Measurements from ENCODE around the gene C11orf68.
"Not testable (repeated sequence)": the region's sequence is repeated elsewhere in the genome, so short reads cannot be mapped to it uniquely, and the experiment has no call there.

The C11orf68 gene

DNA sequence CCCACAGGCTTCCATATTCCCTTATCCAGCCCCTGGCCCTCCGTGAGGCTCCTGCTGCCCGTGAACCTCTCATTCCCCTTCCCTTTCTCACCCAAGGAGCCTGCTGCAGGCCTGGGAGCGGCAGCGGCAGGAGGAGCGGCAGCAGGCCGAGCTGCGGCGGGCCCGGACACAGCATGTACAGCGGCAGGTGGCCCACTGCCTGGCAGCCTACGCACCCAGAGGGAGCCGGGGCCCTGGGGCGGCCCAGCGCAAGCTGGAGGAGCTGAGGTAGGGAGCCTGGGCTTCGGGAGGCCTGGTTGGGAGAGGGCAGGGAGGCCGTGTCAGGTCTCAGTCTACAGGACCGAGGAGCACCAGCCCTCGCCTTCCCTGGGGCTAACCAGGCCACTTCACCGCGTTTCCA lies 34.6 kb upstream of the C11orf68 start:
- Histone ChIP-seq H3K4me1 (no peaks in the 10 kb centered on the region), H3K27me3 (peaks cover 3% of the 10 kb centered on the region)

DNA sequence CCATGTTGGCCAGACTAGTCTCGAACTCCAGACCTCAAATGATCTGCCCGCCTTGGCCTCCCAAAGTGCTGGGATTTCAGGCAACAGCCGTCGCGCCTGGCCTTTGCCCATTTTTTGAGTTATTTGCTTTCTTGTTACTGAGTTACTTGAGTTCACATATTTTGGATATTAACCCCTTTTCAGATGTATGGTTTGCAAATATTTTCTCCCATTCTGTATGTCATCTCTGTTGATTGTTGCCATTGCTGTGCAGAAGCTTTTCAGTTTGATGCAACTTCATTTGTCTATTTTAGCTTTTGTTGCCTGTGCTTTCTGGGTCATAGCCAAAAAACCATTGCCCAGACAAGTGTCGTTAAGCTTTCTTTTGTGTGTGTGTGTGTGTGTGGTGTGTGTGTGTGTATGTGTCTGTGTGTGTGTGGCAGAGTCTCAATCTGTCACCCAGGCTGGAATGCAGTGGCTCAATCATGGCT lies 33.2 kb upstream of the C11orf68 start:
- peaks cover 3% of the 10 kb centered on the region for H3K27me3 ChIP-seq
- DNase-seq, result no peak
- TF ChIP-seq, protein P1, sequence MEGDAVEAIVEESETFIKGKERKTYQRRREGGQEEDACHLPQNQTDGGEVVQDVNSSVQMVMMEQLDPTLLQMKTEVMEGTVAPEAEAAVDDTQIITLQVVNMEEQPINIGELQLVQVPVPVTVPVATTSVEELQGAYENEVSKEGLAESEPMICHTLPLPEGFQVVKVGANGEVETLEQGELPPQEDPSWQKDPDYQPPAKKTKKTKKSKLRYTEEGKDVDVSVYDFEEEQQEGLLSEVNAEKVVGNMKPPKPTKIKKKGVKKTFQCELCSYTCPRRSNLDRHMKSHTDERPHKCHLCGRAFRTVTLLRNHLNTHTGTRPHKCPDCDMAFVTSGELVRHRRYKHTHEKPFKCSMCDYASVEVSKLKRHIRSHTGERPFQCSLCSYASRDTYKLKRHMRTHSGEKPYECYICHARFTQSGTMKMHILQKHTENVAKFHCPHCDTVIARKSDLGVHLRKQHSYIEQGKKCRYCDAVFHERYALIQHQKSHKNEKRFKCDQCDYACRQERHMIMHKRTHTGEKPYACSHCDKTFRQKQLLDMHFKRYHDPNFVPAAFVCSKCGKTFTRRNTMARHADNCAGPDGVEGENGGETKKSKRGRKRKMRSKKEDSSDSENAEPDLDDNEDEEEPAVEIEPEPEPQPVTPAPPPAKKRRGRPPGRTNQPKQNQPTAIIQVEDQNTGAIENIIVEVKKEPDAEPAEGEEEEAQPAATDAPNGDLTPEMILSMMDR (IDR thresholded peaks at IDR 0.05; ENCODE audit: low read depth, low read length), result no peak
- no peaks in the 10 kb centered on the region for H3K9me3 ChIP-seq
- no peaks in the 10 kb centered on the region for H3K36me3 ChIP-seq
- H3K4me1 ChIP-seq, result no peaks in the 10 kb centered on the region
- H3K4me3 ChIP-seq (ENCODE audit: low read depth, low read length), result no peak overlapping the region

More for the DNA sequence above, 34.6 kb upstream of the C11orf68 start:
- Histone ChIP-seq H3K4me3 (ENCODE audit: low read depth, low read length) (no peak overlapping the region), H3K36me3 (no peaks in the 10 kb centered on the region), H3K9me3 (no peaks in the 10 kb centered on the region)
- TF ChIP-seq, protein P1 (IDR thresholded peaks at IDR 0.05; ENCODE audit: low read depth, low read length), result no peak
- DNase-seq, result no peak

DNA sequence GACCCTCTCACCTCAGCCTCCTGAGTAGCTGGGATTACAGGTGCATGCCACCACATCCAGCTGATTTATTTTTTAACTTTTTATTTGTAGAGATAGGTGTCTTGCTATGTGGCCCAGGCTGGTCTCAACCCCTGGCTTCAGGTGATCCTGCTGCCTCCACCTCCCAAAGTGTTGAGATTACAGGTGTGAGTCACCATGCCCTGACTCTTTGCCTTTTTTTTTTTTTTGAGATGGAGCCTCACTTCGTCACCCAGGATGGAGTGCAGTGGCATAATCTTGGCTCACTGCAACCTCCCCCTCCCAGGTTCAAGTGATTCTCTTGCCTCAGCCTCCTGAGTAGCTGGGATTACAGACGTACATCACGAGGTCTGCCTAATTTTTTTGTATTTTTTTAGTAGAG lies 32.8 kb upstream of the C11orf68 start:
- not testable (repeated sequence) for H3K27me3 ChIP-seq; DNase-seq; H3K4me1 ChIP-seq; H3K9me3 ChIP-seq; H3K36me3 ChIP-seq; H3K4me3 ChIP-seq (ENCODE audit: low read depth, low read length)

DNA sequence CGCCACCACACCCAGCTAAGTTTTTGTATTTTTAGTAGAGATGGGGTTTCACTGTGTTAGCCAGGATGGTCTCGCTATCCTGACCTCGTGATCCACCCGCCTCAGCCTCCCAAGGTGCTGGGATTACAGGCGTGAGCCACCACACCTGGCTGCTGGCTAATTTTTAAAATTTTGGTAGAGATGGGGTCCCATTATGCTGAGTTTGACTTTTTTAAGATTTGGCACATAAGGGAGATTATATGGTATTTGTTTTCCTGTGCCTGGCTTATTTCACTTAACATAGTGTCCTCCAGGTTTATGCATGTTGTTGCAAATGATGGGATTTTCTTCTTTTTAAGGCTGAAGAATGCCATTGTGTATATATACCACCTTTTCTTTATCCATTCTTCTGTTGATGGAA lies 31.8 kb upstream of the C11orf68 start:
- DNase-seq; H3K36me3 ChIP-seq; H3K27me3 ChIP-seq; H3K4me3 ChIP-seq (ENCODE audit: low read depth, low read length); H3K4me1 ChIP-seq; H3K9me3 ChIP-seq: not testable (repeated sequence)

DNA sequence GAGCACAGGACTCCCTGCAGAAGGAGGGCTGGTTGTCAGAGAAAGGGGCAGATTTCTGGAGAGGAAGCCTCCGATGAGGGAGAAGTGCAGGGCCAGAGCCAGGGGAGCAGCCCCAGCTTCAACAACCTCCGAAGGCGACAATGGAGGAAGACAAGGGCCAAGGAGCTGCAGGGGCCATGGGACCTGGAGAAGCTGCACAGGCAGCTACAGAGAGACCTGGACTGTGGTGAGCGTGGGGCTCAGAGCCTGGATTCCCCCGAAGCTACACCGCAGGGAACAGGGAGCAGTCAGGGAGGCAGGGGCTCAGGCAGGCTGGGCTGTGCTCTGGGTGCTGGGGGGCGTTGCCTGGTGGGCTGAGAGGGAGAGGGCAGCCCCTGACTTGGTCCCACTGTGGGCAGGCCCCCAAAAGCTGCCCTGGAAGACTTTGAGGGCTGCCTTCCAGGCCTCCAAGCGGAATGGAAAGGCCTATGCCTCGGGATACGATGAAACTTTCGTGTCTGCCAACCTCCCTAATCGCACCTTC lies 28.8 kb upstream of the C11orf68 start:
- H3K27me3 ChIP-seq, result no peaks in the 10 kb centered on the region; the same call in 1 of the 2 replicates
- H3K36me3 ChIP-seq, result no peaks in the 10 kb centered on the region
- TF ChIP-seq, protein P1 (IDR thresholded peaks at IDR 0.05; ENCODE audit: low read depth, low read length), result no peak
- no peaks in the 10 kb centered on the region for H3K4me1 ChIP-seq
- no peak for DNase-seq
- no peak overlapping the region for H3K4me3 ChIP-seq (ENCODE audit: low read depth, low read length)
- H3K9me3 ChIP-seq, result no peaks in the 10 kb centered on the region

DNA sequence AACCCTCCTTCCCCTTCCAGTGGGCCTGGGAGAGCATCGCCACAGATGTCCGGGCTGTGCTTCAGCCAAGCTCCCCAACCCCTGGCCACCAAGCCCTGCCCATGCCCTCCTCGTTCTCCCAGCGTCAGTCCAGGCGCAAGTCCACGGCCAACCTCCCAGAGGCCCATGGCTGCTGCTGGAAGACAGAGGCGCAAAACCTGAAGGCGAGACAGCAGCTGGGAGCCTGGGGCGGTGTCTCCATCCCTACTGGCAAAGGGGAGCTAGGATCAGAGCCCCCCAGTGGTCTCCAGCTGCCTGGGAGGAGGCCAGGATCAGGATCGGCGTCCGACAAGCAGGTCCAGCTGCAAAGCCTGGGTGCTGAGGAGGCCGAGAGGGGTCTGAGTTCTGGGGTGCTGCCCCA lies 28.3 kb upstream of the C11orf68 start:
- TF ChIP-seq, protein P1 (IDR thresholded peaks at IDR 0.05; ENCODE audit: low read depth, low read length), result no peak
- Histone ChIP-seq H3K4me1 (no peaks in the 10 kb centered on the region), H3K4me3 (ENCODE audit: low read depth, low read length) (no peak overlapping the region), H3K27me3 (no peaks in the 10 kb centered on the region; the same call in 1 of the 2 replicates), H3K9me3 (no peaks in the 10 kb centered on the region), H3K36me3 (no peaks in the 10 kb centered on the region)
- no peak for DNase-seq

- DNase-seq, result no peak
- H3K4me3 ChIP-seq (ENCODE audit: low read depth, low read length), result no peak overlapping the region
- H3K4me1 ChIP-seq, result no peaks in the 10 kb centered on the region
- H3K36me3 ChIP-seq, result no peaks in the 10 kb centered on the region
- H3K9me3 ChIP-seq, result no peaks in the 10 kb centered on the region
- TF ChIP-seq, protein P1 (IDR thresholded peaks at IDR 0.05; ENCODE audit: low read depth, low read length), result no peak
- H3K27me3 ChIP-seq, result no peaks in the 10 kb centered on the region
These were observed 27.8 kb upstream of the C11orf68 start for GRCh38 chr11:65946655-65947054.
